Measurements from ENCODE around the gene TMEM61.

GRCh38 chr1:54989968-54990810 is 9.8 kb downstream of the TMEM61 start:
- TF ChIP-seq CTCF (IDR thresholded peaks at IDR 0.05) (no peak), POLR2A (IDR thresholded peaks at IDR 0.05) (no peak)

Measured in lower leg skin (tissue), 3 donors.